ENCODE measurements around the gene SLC19A1. TPM values are rescaled to one million over a fixed set of nuclear protein-coding genes. Genes with fewer than 3 reads are reported as not detected.

The SLC19A1 gene
- total RNA-seq, 4 donors from 2014 or later: 6.5 to 18.3 (median 8.1) TPM

GRCh38 chr21:45555557-45556301, 13.5 kb upstream of the SLC19A1 start:
- no peak for TF ChIP-seq CTCF (IDR thresholded peaks at IDR 0.05; ENCODE audit: low read depth)

GRCh38 chr21:45555251-45555556, 13.0 kb upstream of the SLC19A1 start:
- no peak for TF ChIP-seq CTCF (IDR thresholded peaks at IDR 0.05; ENCODE audit: low read depth)

- no peak for TF ChIP-seq CTCF (IDR thresholded peaks at IDR 0.05; ENCODE audit: low read depth)
These were observed 12.4 kb upstream of the SLC19A1 start for GRCh38 chr21:45554477-45555175.

GRCh38 chr21:45552696-45553391, 10.6 kb upstream of the SLC19A1 start:
- TF ChIP-seq CTCF (IDR thresholded peaks at IDR 0.05; ENCODE audit: low read depth): no peak

- no peak for TF ChIP-seq CTCF (IDR thresholded peaks at IDR 0.05; ENCODE audit: low read depth)
These were observed 9.8 kb upstream of the SLC19A1 start for GRCh38 chr21:45551783-45552695.

GRCh38 chr21:45551316-45551715, 9.1 kb upstream of the SLC19A1 start:
- no peak for TF ChIP-seq CTCF (IDR thresholded peaks at IDR 0.05; ENCODE audit: low read depth)

Measured in subcutaneous adipose tissue (tissue), 4 donors.